Heart left ventricle (tissue), 16 donors: ENCODE data around the gene ATG3. TPM values are rescaled to one million over a fixed set of nuclear protein-coding genes. Genes with fewer than 3 reads are reported as not detected.
"Not testable (repeated sequence)": the region's sequence is repeated elsewhere in the genome, so short reads cannot be mapped to it uniquely, and the experiment has no call there.

ENCODE experiments used
- ATAC-seq, 4 donors: fragments of 200-7000 bp; cut with Tn5 transposase; one replicate each; pipeline ENCODE4 v1.9.1; 2020 to 2022; ENCODE audit warnings: moderate library complexity in 4 of 4, mild to moderate bottlenecking in 3 of 4, moderate number of reproducible peaks in 1 of 4
- DNase-seq, 5 donors: peaks; one replicate each; pipeline ENCODE4 v3.0.0-alpha.2; 2020
- H3K27ac ChIP-seq, 12 donors: fragments of 200-600 bp; sonication (generic) in 4 of 12; one replicate each; pipeline versions ENCODE4 v1.5.0 to v1.8.0; 2016 to 2022; ENCODE audit warnings: mild to moderate bottlenecking in 2 of 12
- H3K27me3 ChIP-seq, 9 donors: fragments of 200-600 bp; sonication (generic) in 2 of 9; one replicate each; pipeline versions ENCODE4 v1.5.1 to v1.8.0; 2016 to 2022; ENCODE audit warnings: mild to moderate bottlenecking in 3 of 9
- H3K36me3 ChIP-seq, 9 donors: fragments of 200-600 bp; sonication (generic) in 2 of 9; one replicate each; pipeline versions ENCODE4 v1.5.0 to v1.8.0; 2018 to 2022; ENCODE audit warnings: mild to moderate bottlenecking in 2 of 9
- H3K4me1 ChIP-seq, 12 donors: fragments of 200-600 bp; sonication (generic) in 4 of 12; one replicate each; pipeline versions ENCODE4 v1.5.0 to v1.8.0; 2016 to 2022; ENCODE audit warnings: mild to moderate bottlenecking in 3 of 12
- H3K4me3 ChIP-seq, 12 donors: fragments of 200-600 bp; sonication (generic) in 4 of 12; one replicate each; pipeline versions ENCODE4 v1.5.0 to v1.8.0; 2017 to 2022; ENCODE audit warnings: mild to moderate bottlenecking in 9 of 12, moderate library complexity in 4 of 12
- H3K9me3 ChIP-seq, 12 donors: fragments of 200-600 bp; sonication (generic) in 4 of 12; one replicate each; pipeline versions ENCODE4 v1.5.0 to v1.8.0; 2016 to 2022; ENCODE audit warnings: mild to moderate bottlenecking in 1 of 12
- POLR2A ChIP-seq, 2 donors: fragments of 450-650 bp; IDR thresholded peaks; one replicate each; pipeline ENCODE4 v1.6.1; 2017; ENCODE audit warnings: antibody characterized with exemption in 2 of 2, mild to moderate bottlenecking in 2 of 2, moderate library complexity in 2 of 2
- WGBS, 4 donors: extraction: QIAGEN DNeasy Blood & Tissue Kit in 2 of 4; methylation state at CpG; one replicate each; pipeline versions ENCODE4 v1.1.5 to v1.1.7; 2013 to 2018; 5-methylcytosine and 5-hydroxymethylcytosine counted together
- intact Hi-C, 10 donors: fragments of 100-400 bp; cut with DNase I; formaldehyde crosslinking; loops; one replicate each; pipeline versions ENCODE4 v1.11.1 to v1.14.2; 2022
- polyA plus RNA-seq, 2 donors: library from polyadenylated mRNA; stranded (reverse); fragments of 200-250 nt; gene quantifications; one replicate each; pipeline ENCODE4 v1.2.3, GENCODE V29; 2013
- total RNA-seq, 9 donors: library from RNA; depleted of rRNA in 2 of 9; stranded (reverse); fragments of >200 nt in 2 of 9; fragmentation: NEBNext Ultra II Directional in 3 of 9; extraction: Animal tissue kit (Norgen Biotek cat#: 25700) in 3 of 9; gene quantifications; one replicate each; pipeline versions ENCODE4 v1.1.0 to v1.2.4, GENCODE V29; 2016 to 2023
- TF ChIP-seq, protein P1 (sequence below), 12 donors: fragments of 200-600 bp; sonication (generic) in 4 of 12; IDR thresholded peaks; one replicate each; pipeline versions ENCODE4 v1.5.0 to v1.8.0; 2018 to 2022; ENCODE audit warnings: antibody characterized with exemption in 12 of 12, mild to moderate bottlenecking in 5 of 12
- donor health status: ischemic (EF 13 %, LVEDD 7.1; RV severe dilation, severe dysfunction).
- donor health status: healthy with polysubstance abuse.
- donor health status: DM: no; HTN: yes; CAD: no.
- donor health status: DM: no; HTN: no; CAD: no.
- donor health status: ischemic (EF 25% LVEDD 6.9; RV normal size, moderate dysfunction).
- donor health status: ischemic (EF 25% LVEDD 5.7; RV mildly dilated, moderate dysfunction).
- donor health status: healthy.
- donor health status: DM: yes; HTN: yes; CAD: no.
- donor health status: ischemic (EF 35%, LVEDD 5.7; RV mildly dilated, moderate dysfunction).
- donor health status: nonischemic (EF 11% LVEDD 7.7; RV severe dilation, severe dysfunction).
- donor health status: DM: yes; HTN: yes; CAD: no.
- donor health status: PGD.
- donor health status: ischemic (EF 29% LVEDD 5.4; RV normal size, mild dysfunction).
- donor health status: nonischemic (EF 23%, LVEDD 6.1; RV moderate dilation, normal function).

Gene ATG3
- total and polyA plus RNA-seq, 11 donors: 20.1 to 75.9 (median 47.2) TPM

DNA sequence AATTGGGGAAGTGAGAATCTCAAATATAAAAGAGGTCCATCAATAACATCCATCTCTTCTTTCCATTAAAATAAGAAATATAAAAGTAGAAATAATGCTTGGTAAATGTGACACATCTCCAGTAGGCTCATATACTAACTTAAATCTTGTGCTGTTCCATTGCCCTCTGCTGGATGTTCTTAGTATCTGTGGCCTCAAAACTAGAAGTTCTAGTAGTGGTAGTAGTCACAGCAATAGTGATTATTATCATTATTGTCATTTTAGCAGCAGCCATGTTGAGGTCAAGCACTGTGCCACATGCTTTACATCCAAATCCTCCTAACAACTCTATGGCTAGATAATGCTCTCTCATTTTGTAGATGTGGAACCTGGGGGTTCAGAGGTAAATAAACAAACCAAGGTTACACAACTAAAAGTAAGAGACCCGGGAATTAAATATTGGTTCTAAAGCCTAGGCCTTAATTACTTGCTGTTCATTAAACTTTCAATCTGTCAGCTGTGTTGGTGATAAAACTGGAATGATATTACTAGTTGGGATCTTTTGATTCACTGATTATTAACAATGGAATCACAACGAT is 42.2 kb downstream of the ATG3 start:
- Histone ChIP-seq H3K36me3 (peaks cover 0 to 8% (median 0%) of the 10 kb centered on the region in 9 donors), H3K27me3 (no peaks in the 10 kb centered on the region), H3K9me3 (no peaks in the 10 kb centered on the region), H3K4me3 (no peak overlapping the region), H3K27ac (no peak overlapping the region), H3K4me1 (peaks cover 0 to 9% (median 0%) of the 10 kb centered on the region in 12 donors)
- ATAC-seq: peak in 3 of 4 donors; percentile 64 to 79 (median 77)
- DNase-seq: peak in 2 of 5 donors; percentile 22 to 29
- WGBS, 4 donors: 88 to 96% (median 90%) methylated on average over 2 of the region's 2 CpGs
- intact Hi-C loops: loop anchor here (1.0 to 10.0 kb wide), 14 partner anchors 125 to 407 kb away; partner anchors contain the start of genes GCSAM (in 5 of the 10) and SLC9C1 (in 4 of the 10)
- no peak for TF ChIP-seq POLR2A (IDR thresholded peaks at IDR 0.05)
- TF ChIP-seq, protein P1, sequence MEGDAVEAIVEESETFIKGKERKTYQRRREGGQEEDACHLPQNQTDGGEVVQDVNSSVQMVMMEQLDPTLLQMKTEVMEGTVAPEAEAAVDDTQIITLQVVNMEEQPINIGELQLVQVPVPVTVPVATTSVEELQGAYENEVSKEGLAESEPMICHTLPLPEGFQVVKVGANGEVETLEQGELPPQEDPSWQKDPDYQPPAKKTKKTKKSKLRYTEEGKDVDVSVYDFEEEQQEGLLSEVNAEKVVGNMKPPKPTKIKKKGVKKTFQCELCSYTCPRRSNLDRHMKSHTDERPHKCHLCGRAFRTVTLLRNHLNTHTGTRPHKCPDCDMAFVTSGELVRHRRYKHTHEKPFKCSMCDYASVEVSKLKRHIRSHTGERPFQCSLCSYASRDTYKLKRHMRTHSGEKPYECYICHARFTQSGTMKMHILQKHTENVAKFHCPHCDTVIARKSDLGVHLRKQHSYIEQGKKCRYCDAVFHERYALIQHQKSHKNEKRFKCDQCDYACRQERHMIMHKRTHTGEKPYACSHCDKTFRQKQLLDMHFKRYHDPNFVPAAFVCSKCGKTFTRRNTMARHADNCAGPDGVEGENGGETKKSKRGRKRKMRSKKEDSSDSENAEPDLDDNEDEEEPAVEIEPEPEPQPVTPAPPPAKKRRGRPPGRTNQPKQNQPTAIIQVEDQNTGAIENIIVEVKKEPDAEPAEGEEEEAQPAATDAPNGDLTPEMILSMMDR (IDR thresholded peaks at IDR 0.05): peak; percentile 61 to 87 (median 75)

DNA sequence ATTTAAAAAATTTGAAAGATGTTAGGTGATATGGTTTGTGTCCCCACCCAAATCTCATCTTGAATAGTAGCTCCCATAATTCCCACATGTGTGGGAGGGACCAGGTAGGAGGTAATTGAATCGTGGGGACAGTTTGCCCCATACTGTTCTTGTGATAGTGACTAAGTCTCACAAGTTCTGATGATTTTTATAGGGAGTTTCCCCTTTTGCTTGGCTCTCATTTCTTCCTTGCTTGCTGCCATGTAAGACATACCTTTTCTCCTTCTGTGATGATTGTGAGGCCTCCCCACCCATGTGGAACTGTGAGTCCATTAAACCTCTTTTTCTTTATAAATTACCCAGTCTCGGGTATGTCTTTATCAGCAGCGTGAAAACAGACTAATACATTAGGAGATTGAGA is 42.8 kb downstream of the ATG3 start:
- intact Hi-C loops: loop anchor here in 9 of 10 donors (1.0 to 10.0 kb wide), 12 partner anchors 124 to 407 kb away; partner anchors contain the start of genes SLC9C1 (in 2 of the 9) and GCSAM (in 1 of the 9)

DNA sequence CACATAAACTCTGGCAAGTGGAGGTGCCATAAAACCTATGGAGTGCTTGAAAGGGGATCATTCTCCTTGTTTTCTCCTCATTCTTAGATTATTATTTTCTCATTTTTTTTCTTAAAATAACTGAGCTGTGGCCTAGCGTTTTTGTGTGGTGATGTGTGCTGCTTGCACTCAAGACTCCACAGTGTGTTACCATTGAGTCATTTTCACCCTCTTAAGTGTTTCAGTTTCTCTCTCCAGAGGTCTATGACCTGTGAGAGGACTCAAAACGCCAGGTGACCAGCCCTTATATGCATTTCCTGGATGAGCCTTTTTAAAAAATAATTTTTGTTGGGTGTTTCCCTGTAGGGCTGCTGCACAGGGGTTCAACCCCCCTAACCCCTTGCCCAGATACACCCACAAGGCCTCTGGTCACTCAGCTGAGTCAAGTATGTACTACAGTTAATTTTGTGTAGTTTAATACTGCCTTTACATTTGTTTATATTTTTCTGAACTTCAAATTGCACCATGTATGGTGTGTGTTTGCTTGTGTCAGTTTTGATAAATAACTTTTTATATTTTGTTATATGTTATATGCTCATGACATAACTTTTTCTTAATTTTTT is 47.1 kb downstream of the ATG3 start:
- TF ChIP-seq, protein P1 (IDR thresholded peaks at IDR 0.05): no peak
- TF ChIP-seq POLR2A (IDR thresholded peaks at IDR 0.05): no peak
- 51 to 71% (median 61%) methylated on average over 2 of the region's 2 CpGs for WGBS, 4 donors
- peaks cover 0 to 8% (median 0%) of the 10 kb centered on the region in 12 donors for H3K4me1 ChIP-seq
- peaks cover 0 to 11% (median 2%) of the 10 kb centered on the region in 12 donors for H3K9me3 ChIP-seq
- no peak for ATAC-seq
- H3K36me3 ChIP-seq: no peaks in the 10 kb centered on the region
- intact Hi-C loops: loop anchor here in 7 of 10 donors (5.0 to 10.0 kb wide), 7 partner anchors 120 to 402 kb away; partner anchors contain the start of genes SLC9C1 (in 2 of the 7) and GCSAM (in 1 of the 7)
- H3K27me3 ChIP-seq: no peaks in the 10 kb centered on the region
- no peak for DNase-seq
- H3K27ac ChIP-seq: no peak overlapping the region
- no peak overlapping the region for H3K4me3 ChIP-seq

More for the DNA sequence above, 42.8 kb downstream of the ATG3 start:
- not testable (repeated sequence) for H3K4me3 ChIP-seq, H3K36me3 ChIP-seq, DNase-seq, ATAC-seq, H3K27me3 ChIP-seq, H3K4me1 ChIP-seq, H3K27ac ChIP-seq, H3K9me3 ChIP-seq
- 56 to 61% (median 59%) methylated on average over 3 of the region's 3 CpGs for WGBS, 4 donors

DNA sequence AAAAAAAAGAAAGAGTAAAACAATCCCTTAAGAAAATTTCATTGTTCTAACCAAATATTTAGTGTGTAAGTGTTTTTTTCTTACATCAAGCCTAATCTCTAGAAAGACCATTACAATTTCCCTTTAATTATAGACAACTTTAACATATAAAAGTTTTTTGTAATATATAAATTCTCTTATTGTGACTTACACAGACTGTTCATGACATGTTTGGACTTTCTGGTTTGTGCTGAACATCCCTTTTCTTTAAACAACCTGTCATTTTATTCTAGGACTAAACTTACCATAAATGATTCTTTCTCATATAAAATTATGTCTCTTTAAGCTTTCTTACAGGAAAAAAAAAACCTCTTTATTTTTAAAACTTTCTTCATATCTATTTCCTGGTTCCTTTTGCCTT is 49.4 kb downstream of the ATG3 start:
- peaks cover 0 to 19% (median 3%) of the 10 kb centered on the region in 12 donors for H3K4me1 ChIP-seq
- H3K9me3 ChIP-seq: peaks cover 0 to 11% (median 2%) of the 10 kb centered on the region in 12 donors
- no peak for TF ChIP-seq POLR2A (IDR thresholded peaks at IDR 0.05)
- TF ChIP-seq, protein P1 (IDR thresholded peaks at IDR 0.05): no peak
- H3K27ac ChIP-seq: no peak overlapping the region
- DNase-seq (no peak), ATAC-seq (no peak)
- no peak overlapping the region for H3K4me3 ChIP-seq
- intact Hi-C loops: loop anchor here in 3 of 10 donors (10.0 kb wide), 3 partner anchors 118 to 378 kb away; partner anchors contain the start of gene GCSAM (in 1 of the 3)
- H3K27me3 ChIP-seq: no peaks in the 10 kb centered on the region
- H3K36me3 ChIP-seq: no peaks in the 10 kb centered on the region
